HG03064 (cell line): ENCODE measurements around the gene MBP.

ENCODE experiments used
- ATAC-seq: cut with Tn5 transposase; IDR thresholded peaks from one replicate; pipeline ENCODE4 v1.9.1; 2021; ENCODE audit warnings: low read depth; ENCODE audit not compliant: unreplicated experiment

Gene MBP

DNA sequence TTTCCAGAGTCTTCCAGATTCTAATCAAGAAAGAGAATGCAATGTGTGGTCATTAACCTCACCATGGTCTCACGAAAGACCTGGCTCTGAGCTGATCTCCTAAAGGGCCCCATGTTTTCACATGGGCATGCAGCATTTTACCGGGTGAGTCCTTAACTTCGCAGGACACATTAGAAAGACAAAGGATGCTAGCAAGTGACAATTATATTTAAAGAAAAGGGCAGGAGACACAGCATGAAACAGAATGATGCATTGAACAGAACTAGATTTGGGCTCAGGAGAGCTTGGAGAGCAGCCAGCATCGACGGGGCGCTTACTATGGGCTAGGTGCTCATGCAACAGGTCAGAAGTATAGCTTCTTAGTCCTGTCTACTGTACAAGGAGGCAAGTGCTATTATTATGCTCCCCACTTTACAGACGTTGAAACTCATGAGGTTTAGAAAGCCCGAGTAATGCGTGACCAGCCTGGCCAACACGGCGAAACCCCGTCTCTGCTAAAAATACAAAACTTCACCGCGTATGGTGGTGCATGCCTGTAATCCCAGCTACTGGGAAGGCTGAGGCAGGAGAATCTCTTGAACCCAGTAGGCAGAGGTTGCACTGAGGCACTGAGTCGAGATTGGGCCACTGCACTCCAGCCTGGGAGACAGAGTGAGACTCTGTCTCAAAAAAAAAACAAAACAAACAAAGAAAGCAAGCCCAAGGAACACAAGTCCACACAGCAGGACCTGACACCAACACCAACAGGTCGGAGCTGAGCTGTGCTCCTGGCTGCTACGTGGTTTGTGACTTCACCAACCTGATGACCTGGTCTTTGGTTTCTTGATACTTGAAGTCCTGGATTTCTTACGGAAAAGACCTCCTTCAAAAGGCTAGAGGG is 16.1 kb downstream of the MBP start:
- ATAC-seq, result no peak

DNA sequence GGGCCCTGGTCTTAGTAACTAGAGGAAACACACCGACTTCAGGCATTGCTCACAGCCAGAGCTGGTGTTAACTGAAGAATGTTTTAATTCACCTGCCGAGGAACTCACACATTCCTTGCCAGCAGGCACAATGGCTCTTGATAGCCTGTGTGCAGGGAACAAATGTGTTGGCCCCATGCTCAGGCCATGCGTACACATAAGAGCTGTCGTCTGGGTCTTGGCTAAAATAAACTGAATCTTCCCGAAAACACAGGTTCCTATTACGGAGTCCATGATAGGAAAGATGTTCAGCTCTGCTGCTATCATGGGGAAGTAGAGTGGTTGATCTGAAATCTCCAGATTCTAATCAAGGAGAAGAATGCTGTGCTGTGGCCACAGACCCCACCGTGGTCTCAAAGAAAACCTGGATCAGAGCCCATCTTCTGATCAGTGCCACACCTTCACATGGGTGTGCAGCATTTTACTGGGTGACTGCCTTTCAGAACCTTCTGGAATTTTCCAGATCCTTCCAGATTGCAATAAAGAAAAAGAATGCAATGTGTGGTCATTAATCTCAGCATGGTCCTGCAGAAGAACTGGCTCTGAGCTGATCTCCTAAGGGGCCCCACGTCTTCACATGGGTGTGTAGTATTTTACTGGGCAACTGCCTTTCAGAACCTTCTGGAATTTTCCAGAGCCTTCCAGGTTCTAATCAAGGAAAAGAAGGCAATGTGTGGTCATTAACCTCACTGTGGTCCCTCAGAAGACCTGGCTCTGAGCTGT is 17.2 kb downstream of the MBP start:
- ATAC-seq, result peak; percentile 3

- ATAC-seq, result peak; percentile 84
These were observed 18.0 kb downstream of the MBP start for GRCh38 chr18:77114415-77115191.

GRCh38 chr18:77114152-77114414 is 18.5 kb downstream of the MBP start:
- ATAC-seq, result no peak

GRCh38 chr18:77113361-77114151 is 19.0 kb downstream of the MBP start:
- ATAC-seq, result no peak

DNA sequence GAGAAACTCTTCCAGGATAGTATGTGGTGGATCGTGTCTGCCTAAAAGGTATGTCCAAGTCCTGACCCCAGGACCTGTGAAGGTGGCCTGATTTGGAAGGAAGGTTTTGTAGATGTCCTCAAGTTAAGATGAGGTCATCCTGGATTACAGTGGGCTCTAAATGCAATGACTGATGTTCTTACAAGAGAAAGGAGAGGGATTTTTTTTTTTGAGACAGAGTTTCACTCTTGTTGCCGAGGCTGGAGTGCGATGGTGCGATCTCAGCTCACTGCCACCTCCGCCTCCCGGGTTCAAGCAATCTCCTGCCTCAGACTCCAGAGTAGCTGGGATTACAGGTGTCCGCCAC is 19.9 kb downstream of the MBP start:
- no peak for ATAC-seq

DNA sequence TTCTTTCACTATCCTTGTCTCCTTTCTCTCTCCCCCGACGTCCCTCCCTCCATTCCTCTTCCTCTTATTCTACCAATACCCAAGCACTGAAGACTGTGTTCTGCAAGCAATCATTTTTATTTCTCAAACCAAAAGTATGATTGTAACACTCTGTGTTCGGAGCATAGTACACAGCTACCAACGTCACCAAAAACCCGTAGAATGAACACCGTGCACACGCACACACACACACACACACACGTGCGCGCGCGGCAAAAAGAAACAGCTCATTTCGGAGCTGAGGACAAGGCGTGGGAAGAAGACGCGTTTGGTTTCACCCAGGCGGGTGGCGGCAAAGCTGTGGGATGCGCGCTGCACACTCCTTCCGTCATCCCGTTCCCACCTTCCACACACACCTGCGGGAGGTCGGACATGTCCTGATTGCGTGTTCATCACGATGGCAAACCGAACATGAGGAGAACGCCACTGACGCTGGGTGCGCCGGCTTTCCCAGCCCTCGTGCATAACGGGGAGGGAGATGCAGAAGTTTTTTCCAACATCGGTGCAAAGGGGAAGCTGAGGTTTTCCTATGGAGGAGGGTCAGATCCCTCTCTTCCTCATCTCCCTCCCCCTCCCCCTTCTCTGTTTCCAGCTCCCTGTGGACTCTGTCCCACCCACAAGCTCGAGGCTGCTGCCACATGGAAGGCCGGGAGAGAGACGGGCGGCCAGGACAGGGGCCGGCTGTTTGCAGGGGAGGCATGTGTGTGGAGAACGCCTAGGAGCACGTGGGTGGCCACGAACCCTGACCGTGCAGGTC is 20.4 kb downstream of the MBP start:
- no peak for ATAC-seq

DNA sequence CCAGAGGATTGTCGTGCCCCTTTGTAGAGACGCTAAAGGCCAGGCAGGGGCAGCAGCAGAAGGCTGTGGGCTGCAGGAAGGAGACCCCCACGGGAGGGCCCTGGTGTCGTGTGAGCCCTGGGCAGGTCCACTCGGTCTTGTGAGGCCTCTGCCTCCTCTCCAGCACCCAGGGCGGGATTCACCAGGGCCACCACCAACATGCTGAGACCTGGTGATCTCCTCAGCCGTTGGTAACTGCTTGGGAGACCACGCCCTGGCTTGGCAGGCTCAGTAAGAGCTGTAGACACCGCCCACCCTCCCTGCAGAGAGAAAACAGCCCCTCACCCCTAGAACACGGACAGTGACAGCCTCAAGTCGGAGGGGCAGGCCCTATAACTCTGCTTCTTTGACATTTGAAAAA is 21.1 kb downstream of the MBP start:
- ATAC-seq, result no peak

DNA sequence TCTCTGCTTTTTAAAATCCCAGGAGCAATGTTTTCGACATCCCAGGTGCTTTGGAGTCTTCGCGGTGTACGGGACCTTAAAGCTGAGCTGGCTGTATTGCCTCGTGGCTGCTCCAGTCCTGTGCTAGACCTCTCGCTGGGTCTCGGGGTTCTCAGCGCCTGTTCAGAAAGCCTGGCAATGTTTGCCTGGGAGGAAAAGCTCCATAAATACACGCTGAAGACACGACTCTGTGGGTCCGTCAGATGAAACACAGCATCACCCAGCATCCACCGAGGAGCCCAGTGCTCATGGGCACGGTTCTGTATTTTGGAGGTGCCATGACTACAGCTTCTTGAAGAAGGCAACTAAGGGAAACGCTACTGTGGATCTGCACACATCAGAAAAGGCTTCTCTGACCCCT is 21.6 kb downstream of the MBP start:
- ATAC-seq, result no peak

GRCh38 chr18:77110400-77110799 is 22.2 kb downstream of the MBP start:
- ATAC-seq, result no peak

DNA sequence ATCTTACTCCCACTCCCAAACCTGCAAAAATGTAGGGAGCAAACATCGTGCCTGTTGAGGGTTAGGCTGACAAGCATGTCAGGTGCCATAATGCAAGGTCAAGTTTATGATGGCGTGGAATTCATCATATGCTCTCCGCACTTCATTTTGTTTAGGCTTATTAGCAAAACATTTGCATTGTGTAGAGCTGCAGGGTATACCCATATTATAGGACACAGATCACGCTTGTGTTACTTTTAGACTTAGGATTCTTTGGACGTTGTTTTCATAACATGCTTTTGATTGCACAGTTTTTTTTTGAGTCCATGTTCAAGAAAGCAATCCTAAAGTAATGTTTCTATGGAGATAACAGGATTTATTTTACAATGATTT is 22.9 kb downstream of the MBP start:
- no peak for ATAC-seq

- ATAC-seq, result no peak
These were observed 23.5 kb downstream of the MBP start for GRCh38 chr18:77108821-77109647.

DNA sequence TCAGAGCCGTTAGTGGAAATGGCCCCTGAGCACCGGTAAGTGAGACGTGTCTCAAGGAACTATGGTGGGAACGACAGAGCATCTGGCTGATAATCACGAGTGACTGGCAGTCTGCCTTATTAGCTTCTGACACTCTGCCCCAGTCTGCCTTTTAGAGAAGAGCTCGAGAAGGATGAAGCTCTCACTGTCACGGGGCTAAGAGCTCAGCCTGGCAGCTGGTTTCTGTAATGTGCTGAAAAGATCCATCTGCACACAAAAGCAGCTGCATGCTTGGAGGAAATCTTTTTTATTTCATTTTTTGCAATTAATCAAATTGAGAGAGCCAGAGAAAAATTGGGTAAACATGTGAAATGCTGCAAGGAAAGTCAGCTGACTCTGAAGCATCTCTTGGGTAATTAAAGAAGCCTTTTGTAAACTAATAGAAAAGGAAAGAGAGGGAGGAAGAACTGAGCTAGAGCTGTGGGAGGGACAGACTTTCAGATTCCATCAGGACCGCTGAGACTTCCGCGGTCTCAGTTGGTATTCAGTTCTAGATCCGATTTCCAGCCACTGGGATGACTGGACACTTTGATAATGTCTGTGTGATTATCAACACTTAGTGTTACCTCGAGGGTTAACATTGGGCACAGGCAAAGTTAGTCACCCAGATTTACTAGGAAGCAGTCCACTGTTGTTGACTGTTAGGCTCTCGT is 24.4 kb downstream of the MBP start:
- ATAC-seq, result peak; percentile 49

DNA sequence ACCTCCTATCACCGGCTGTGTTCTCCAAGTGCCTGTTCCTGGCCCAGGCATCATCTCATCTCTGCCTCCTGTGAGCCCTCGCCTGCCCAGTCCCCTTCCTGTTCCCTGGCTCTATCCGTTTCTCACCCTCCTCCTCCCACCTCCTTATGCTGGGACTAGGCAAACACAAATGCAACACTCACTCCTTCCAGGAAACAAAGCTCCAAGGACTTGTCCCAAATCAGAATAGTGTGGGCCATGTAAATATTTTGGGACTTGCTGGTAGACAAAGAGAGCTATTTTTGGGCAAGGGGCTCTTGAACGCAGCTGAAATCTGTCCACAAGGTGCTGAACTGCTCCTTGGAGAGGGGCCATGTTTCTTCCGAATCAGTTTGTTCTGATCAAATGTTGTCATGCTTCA is 25.3 kb downstream of the MBP start:
- ATAC-seq, result no peak

DNA sequence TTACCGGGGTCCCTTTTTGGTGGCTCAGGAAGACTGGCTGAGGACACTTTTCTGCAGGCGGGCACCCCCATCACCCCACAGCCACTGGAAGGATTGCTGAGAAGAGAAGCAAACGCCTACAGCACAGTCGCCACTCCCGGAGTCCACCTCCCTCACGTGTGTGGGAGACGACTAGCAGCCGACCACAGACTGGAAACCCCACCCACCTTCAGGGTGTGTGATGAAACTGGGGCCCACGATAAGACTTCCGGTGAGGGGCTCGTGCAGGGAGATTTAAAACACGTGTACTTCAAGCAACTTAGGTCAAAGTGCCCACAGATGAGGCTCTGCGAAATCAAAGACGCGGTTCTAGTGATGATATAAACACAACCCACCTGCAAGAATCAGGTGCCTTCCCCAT is 26.3 kb downstream of the MBP start:
- ATAC-seq, result no peak

DNA sequence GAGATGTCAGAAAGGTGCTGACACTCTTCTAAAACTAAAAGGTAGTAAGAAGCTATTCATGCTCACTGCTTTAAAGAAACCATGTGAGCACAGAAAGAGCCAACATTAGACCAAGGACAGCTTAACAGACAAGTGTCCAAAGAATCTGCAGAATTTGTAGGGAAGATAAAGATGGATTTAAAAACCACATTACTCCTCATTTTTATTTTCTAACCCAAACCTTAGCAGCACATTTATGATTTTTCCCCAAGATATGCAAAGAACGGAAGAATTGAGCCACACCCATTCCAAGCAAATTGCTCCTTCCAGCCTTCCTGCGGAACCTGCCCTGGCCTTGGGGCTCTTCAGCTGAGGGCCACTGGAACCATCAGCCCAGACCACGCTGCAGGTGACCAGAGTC is 26.9 kb downstream of the MBP start:
- no peak for ATAC-seq

DNA sequence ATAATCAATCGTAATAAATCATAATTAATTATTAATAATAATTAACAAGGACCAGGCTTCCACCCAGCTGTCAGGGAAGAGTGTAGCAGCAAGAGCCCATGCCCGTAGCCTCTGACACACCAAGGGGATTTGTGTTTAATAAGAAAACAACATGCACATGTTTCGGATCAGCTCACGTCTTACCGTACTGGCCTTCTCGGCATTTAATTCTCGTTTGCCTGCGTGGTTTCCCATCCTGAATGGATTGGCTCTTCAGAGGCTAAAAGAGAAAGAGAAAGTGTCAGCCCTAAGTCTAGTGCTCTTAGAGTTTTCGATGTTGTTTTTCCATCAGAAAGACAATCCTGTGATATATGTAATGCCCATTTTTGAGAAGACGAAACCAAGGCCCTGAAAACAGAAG is 27.6 kb downstream of the MBP start:
- ATAC-seq, result no peak

DNA sequence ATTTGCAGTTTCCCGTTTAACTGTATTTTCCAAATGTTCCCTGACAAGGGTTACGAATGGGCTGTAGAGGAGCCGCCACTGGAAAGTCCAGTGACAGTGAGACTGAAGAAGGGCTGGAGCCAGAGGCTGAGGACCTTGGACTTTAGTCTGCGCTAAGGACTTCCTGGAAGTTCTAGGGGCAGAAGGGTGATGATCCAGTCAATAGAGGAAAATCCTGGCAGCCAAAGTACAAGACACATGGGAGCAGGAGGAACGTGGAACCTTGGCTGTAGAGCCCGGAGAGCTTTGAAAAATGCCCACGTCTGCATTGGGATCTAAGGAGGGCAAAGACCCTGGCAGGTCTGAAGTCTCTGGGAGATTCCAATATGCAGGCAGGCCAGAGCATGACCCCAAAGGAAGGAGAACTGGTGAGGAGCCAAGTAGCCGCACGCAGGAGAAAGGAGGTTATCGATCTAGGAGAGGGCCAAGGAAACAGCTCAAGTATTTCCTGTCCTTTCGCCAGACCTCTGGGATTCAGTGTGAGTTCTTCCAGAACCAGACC is 28.5 kb downstream of the MBP start:
- ATAC-seq, result no peak
